OCI-LY1 (cell line): Measurements from ENCODE around the gene SLC45A1.

Source experiments
- H2AFZ ChIP-seq: fragments of 200-600 bp; sonication (generic), shearing (Covaris generic); 2 replicates; pipeline ENCODE4 v1.6.0; 2014; ENCODE audit warnings: antibody characterized with exemption, mild to moderate bottlenecking, low read length
- H3F3A ChIP-seq: fragments of 200-600 bp; sonication (generic), shearing (Covaris generic); 2 replicates; pipeline ENCODE4 v1.6.0; 2014; ENCODE audit warnings: mild to moderate bottlenecking, antibody characterized with exemption, low read length, moderate library complexity; ENCODE audit not compliant: insufficient read depth
- H3K27ac ChIP-seq: fragments of 200-600 bp; sonication (generic); 2 replicates; pipeline ENCODE4 v1.5.1; 2014; ENCODE audit warnings: low read length, mixed run types, mild to moderate bottlenecking, low read depth; ENCODE audit not compliant: poor library complexity, severe bottlenecking
- H3K27me3 ChIP-seq: fragments of 200-600 bp; sonication (generic); 2 replicates; pipeline ENCODE4 v1.6.0; 2014; ENCODE audit warnings: antibody characterized with exemption, mild to moderate bottlenecking, low read length, moderate library complexity; ENCODE audit not compliant: insufficient read depth
- H3K36me3 ChIP-seq: fragments of 200-600 bp; sonication (generic); 2 replicates; pipeline ENCODE4 v1.6.1; 2014; ENCODE audit warnings: mild to moderate bottlenecking, antibody characterized with exemption, low read length, moderate library complexity, mixed read lengths; ENCODE audit not compliant: insufficient read depth
- H3K4me1 ChIP-seq: fragments of 200-600 bp; sonication (generic); 2 replicates; pipeline ENCODE4 v1.5.1; 2014; ENCODE audit warnings: mild to moderate bottlenecking, low read length, moderate library complexity; ENCODE audit not compliant: insufficient read depth, severe bottlenecking
- H3K4me2 ChIP-seq: fragments of 200-600 bp; sonication (generic), shearing (Covaris generic); 2 replicates; pipeline ENCODE4 v1.6.1; 2014; ENCODE audit warnings: low read length
- H3K4me3 ChIP-seq: fragments of 200-600 bp; sonication (generic); 2 replicates; pipeline ENCODE4 v1.5.1; 2014; ENCODE audit warnings: low read length, low read depth, mild to moderate bottlenecking, mixed read lengths; ENCODE audit not compliant: poor library complexity, severe bottlenecking
- H3K79me2 ChIP-seq: fragments of 200-600 bp; shearing (Covaris generic); 2 replicates; pipeline ENCODE4 v1.6.1; 2016; ENCODE audit warnings: mixed run types, low read length, mixed read lengths; ENCODE audit not compliant: insufficient read depth
- H3K9ac ChIP-seq: fragments of 200-600 bp; sonication (generic), shearing (Covaris generic); 2 replicates; pipeline ENCODE4 v1.6.1; 2014; ENCODE audit warnings: mild to moderate bottlenecking, low read length, mixed read lengths
- H3K9me2 ChIP-seq: fragments of 200-600 bp; sonication (generic), shearing (Covaris generic); 2 replicates; pipeline ENCODE4 v1.6.1; 2014; ENCODE audit warnings: low read depth, mild to moderate bottlenecking, low read length, mixed read lengths
- H3K9me3 ChIP-seq: fragments of 200-600 bp; shearing (Covaris generic); 2 replicates; pipeline ENCODE4 v1.6.1; 2014; ENCODE audit warnings: low read length, mixed read lengths
- H4K20me1 ChIP-seq: fragments of 200-600 bp; sonication (generic), shearing (Covaris generic); 2 replicates; pipeline ENCODE4 v1.6.0; 2016; ENCODE audit warnings: mild to moderate bottlenecking, low read length; ENCODE audit not compliant: insufficient read depth
- CTCF ChIP-seq: fragments of 200-600 bp; sonication (generic), shearing (Covaris generic); IDR thresholded peaks from 2 replicates; pipeline ENCODE4 v1.5.1; 2017; ENCODE audit warnings: mild to moderate bottlenecking, antibody characterized with exemption, low read length, moderate library complexity, mixed read lengths
- EZH2 ChIP-seq: fragments of 200-600 bp; sonication (generic), shearing (Covaris generic); IDR thresholded peaks from 2 replicates; pipeline ENCODE4 v1.8.0; 2017; ENCODE audit warnings: borderline replicate concordance, mixed run types, mild to moderate bottlenecking, antibody characterized with exemption, low read length, moderate library complexity, mixed read lengths

Gene SLC45A1

GRCh38 chr1:8318436-8318835 is 522 bp downstream of the SLC45A1 start:
- peak overlapping the region; percentile 51; the same call in 1 of the 2 replicates for H3K4me2 ChIP-seq
- no peak overlapping the region for H3K9ac ChIP-seq
- H2AFZ ChIP-seq = no peak overlapping the region
- H3K4me1 ChIP-seq = peaks cover 7% of the 10 kb centered on the region
- TF ChIP-seq EZH2 (no peak), CTCF (no peak)
- no peaks in the 10 kb centered on the region for H3K79me2 ChIP-seq
- H3K4me3 ChIP-seq = no peak overlapping the region
- no peaks in the 10 kb centered on the region for H3K9me2 ChIP-seq
- H4K20me1 ChIP-seq = no peaks in the 10 kb centered on the region
- H3K27ac ChIP-seq = no peak overlapping the region
- peaks cover 7% of the 10 kb centered on the region; the same call in 1 of the 2 replicates for H3K27me3 ChIP-seq
- no peaks in the 10 kb centered on the region for H3K36me3 ChIP-seq
- no peaks in the 10 kb centered on the region for H3F3A ChIP-seq
- no peaks in the 10 kb centered on the region for H3K9me3 ChIP-seq

GRCh38 chr1:8321612-8322011 is 3.7 kb downstream of the SLC45A1 start:
- no peak overlapping the region for H3K9ac ChIP-seq
- no peak overlapping the region for H3K27ac ChIP-seq
- no peak overlapping the region for H2AFZ ChIP-seq
- H3K4me1 ChIP-seq = peaks cover 7% of the 10 kb centered on the region
- no peaks in the 10 kb centered on the region for H3K9me3 ChIP-seq
- no peak overlapping the region for H3K4me2 ChIP-seq
- H3K4me3 ChIP-seq = no peak overlapping the region
- H4K20me1 ChIP-seq = no peaks in the 10 kb centered on the region
- no peaks in the 10 kb centered on the region for H3F3A ChIP-seq
- H3K79me2 ChIP-seq = no peaks in the 10 kb centered on the region
- TF ChIP-seq EZH2 (no peak), CTCF (no peak)
- peaks cover 12% of the 10 kb centered on the region; the same call in 1 of the 2 replicates for H3K27me3 ChIP-seq
- H3K9me2 ChIP-seq = no peaks in the 10 kb centered on the region
- no peaks in the 10 kb centered on the region for H3K36me3 ChIP-seq

- no peak overlapping the region for H3K27ac ChIP-seq
- no peaks in the 10 kb centered on the region for H3K79me2 ChIP-seq
- H3F3A ChIP-seq = no peaks in the 10 kb centered on the region
- H3K27me3 ChIP-seq = peaks cover 6% of the 10 kb centered on the region; the same call in 1 of the 2 replicates
- H3K9me2 ChIP-seq = no peaks in the 10 kb centered on the region
- H3K9ac ChIP-seq = no peak overlapping the region
- H2AFZ ChIP-seq = no peak overlapping the region
- no peak overlapping the region for H3K4me3 ChIP-seq
- no peaks in the 10 kb centered on the region for H3K9me3 ChIP-seq
- H3K4me2 ChIP-seq = no peak overlapping the region
- no peaks in the 10 kb centered on the region for H3K4me1 ChIP-seq
- no peaks in the 10 kb centered on the region for H3K36me3 ChIP-seq
- TF ChIP-seq EZH2 (no peak), CTCF (no peak)
- no peaks in the 10 kb centered on the region for H4K20me1 ChIP-seq
These were observed 5.8 kb downstream of the SLC45A1 start for GRCh38 chr1:8323706-8324105.
